Esophagus squamous epithelium (tissue), 4 donors: ENCODE results near the gene OR4K1.

ENCODE experiments used
- CTCF ChIP-seq, 6 experiments: fragments of 450-650 bp in 4 of 6; fragments of 200-600 bp in 2 of 6; sonication (generic) in 2 of 6; IDR thresholded peaks; one replicate each; pipeline ENCODE4 v1.5.1; 2016 to 2019; ENCODE audit warnings: antibody characterized with exemption in 6 of 6, mild to moderate bottlenecking in 4 of 6, moderate library complexity in 4 of 6
- POLR2A ChIP-seq, 4 donors: fragments of 450-650 bp; IDR thresholded peaks; one replicate each; pipeline ENCODE4 v1.6.1; 2017; ENCODE audit warnings: antibody characterized with exemption in 4 of 4, mild to moderate bottlenecking in 4 of 4, moderate library complexity in 3 of 4

- TF ChIP-seq CTCF (IDR thresholded peaks at IDR 0.05) (no peak), POLR2A (IDR thresholded peaks at IDR 0.05) (no peak)
These were observed 16.8 kb downstream of the OR4K1 start for GRCh38 chr14:19947413-19948090.
